ENCODE data around the gene ZNF398.
"Not testable (repeated sequence)": the region's sequence is repeated elsewhere in the genome, so short reads cannot be mapped to it uniquely, and the experiment has no call there.

ZNF398 gene

DNA sequence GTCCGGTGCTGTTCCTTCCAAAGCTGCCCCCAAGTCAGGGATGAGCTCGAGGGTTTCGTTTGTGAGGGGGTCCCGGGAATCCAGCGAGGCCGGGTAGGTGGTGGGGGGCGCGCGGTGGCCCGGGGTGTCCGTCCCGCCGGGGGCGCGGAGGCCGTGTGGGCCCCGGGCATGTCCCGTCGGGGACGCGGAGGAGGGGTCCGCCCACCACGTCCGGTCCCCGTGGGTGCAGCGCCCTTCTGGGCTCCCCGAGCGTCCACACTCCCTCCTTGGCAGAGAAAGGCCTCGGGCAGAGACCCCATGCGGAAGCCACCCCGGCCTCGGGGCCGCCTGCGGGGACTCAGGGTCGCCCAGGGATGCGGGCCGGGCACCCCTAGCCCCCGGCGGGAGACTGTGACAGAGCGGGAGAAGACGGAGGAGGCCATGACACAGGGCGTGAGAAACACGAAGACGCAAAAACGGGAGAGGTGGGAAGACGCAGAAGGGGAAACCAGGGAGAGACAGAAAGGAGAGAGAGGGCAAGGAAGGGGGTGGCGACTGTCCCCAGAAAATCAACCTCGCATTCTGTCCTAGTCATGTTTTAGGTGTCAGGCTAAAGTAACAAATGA lies 20.5 kb upstream of the ZNF398 start:
- Histone ChIP-seq H3K4me1 (ENCODE audit: insufficient read depth, low read length) (peaks cover 7% of the 10 kb centered on the region), H3K27ac (ENCODE audit: low read length) (peak overlapping the region; percentile 82), H3K9me3 (ENCODE audit: insufficient read depth, low read depth, low read length) (peaks cover 10% of the 10 kb centered on the region), H3K27me3 (ENCODE audit: insufficient read depth, low read length) (no peaks in the 10 kb centered on the region), H3K36me3 (ENCODE audit: insufficient read depth, low read depth, low read length) (peaks cover 21% of the 10 kb centered on the region), H3K4me3 (ENCODE audit: low read length) (peak overlapping the region; percentile 97), H3K9ac (ENCODE audit: low read depth, low read length) (peak overlapping the region; percentile 92)

DNA sequence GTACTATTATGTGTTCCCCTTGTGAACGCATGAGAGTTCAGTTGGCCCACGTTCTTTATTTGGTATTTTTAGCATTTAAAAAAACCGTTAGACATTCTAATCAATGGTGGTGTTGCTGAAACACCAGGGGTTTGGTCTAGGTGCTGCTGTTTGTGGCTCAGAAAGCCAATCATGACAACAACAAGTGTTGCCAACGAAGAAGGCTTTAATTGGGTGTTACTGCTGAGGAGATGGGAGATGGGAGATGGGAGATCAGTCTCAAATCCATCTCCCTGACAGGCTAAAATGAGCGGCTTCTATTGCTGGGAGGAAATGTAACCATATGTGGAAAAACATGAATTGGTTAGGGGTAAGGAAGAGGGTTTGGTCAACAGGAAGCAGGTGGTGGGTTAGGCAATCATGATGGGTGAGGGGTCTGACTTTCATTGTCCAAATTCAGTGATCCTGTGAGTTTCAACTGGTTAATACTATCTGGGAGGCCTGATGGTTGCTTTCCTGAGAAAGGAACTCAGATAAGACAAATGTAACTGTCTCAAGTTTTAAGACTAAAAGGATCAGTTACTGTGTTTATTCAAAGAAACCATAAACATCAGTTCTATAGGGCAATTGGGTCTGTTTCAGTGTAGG lies 16.6 kb upstream of the ZNF398 start:
- H3K27me3 ChIP-seq (ENCODE audit: insufficient read depth, low read length): no peaks in the 10 kb centered on the region
- peaks cover 7% of the 10 kb centered on the region for H3K4me1 ChIP-seq (ENCODE audit: insufficient read depth, low read length)
- no peak overlapping the region for H3K27ac ChIP-seq (ENCODE audit: low read length)
- H3K4me3 ChIP-seq (ENCODE audit: low read length): no peak overlapping the region
- peaks cover 31% of the 10 kb centered on the region for H3K36me3 ChIP-seq (ENCODE audit: insufficient read depth, low read depth, low read length)
- peaks cover 10% of the 10 kb centered on the region for H3K9me3 ChIP-seq (ENCODE audit: insufficient read depth, low read depth, low read length)
- no peak overlapping the region for H3K9ac ChIP-seq (ENCODE audit: low read depth, low read length)

DNA sequence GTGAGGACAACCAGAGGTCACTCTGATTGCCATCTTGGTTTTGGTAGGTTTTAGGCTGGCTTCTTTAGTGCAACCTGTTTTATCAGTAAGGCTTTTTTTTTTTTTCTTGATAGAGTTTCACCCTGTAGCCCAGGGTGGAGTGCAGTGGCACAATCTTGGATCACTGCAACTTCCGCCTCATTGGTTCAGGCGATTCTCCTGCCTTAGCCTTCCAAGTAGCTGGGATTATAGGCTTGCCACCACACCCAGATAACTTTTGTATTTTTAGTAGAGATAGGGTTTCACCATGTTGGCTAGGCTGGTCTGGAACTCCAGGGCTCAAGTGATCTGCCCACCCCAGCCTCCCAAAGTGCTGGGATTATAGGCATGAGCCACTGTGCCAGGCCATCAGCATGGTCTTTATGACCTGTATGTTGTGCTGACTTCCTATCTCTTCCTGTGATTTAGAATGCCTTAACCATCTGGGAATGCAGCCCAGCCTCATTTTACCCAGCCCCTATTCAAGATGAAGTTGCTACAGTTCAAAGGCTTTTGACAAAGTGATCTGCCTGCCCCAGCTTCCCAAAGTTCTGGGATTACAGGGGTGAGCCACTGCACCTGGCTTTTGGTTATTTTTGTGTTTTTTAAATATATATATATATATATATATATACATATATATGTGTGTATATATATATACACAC lies 14.1 kb upstream of the ZNF398 start:
- Histone ChIP-seq H3K36me3 (ENCODE audit: insufficient read depth, low read depth, low read length) (peaks cover 31% of the 10 kb centered on the region), H3K27ac (ENCODE audit: low read length) (no peak overlapping the region), H3K9me3 (ENCODE audit: insufficient read depth, low read depth, low read length) (peaks cover 10% of the 10 kb centered on the region), H3K27me3 (ENCODE audit: insufficient read depth, low read length) (no peaks in the 10 kb centered on the region), H3K4me3 (ENCODE audit: low read length) (no peak overlapping the region), H3K4me1 (ENCODE audit: insufficient read depth, low read length) (peaks cover 1% of the 10 kb centered on the region), H3K9ac (ENCODE audit: low read depth, low read length) (no peak overlapping the region)

DNA sequence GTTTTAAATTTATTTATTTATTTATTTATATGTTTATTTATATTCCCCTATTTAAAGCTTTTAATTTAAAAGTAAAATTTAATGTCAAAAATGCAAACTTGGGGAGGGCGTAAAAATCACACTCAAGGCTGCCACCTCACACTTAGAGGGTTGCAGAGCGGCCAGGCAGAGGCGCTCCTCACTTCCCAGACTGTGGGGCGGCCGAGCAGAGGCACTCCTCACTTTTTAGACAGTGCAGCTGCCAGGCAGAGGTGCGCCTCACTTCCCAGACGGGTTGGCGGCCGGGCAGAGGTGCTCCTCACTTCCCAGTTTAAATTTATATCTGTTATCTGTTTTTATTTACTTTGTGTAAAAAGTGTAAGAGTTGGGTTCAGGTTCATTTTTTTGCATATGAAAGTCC lies 11.1 kb upstream of the ZNF398 start:
- peaks cover 1% of the 10 kb centered on the region for H3K9me3 ChIP-seq (ENCODE audit: insufficient read depth, low read depth, low read length)
- H3K4me3 ChIP-seq (ENCODE audit: low read length): no peak overlapping the region
- H3K4me1 ChIP-seq (ENCODE audit: insufficient read depth, low read length): no peaks in the 10 kb centered on the region
- peaks cover 15% of the 10 kb centered on the region for H3K36me3 ChIP-seq (ENCODE audit: insufficient read depth, low read depth, low read length)
- no peak overlapping the region for H3K9ac ChIP-seq (ENCODE audit: low read depth, low read length)
- no peaks in the 10 kb centered on the region for H3K27me3 ChIP-seq (ENCODE audit: insufficient read depth, low read length)
- H3K27ac ChIP-seq (ENCODE audit: low read length): no peak overlapping the region

DNA sequence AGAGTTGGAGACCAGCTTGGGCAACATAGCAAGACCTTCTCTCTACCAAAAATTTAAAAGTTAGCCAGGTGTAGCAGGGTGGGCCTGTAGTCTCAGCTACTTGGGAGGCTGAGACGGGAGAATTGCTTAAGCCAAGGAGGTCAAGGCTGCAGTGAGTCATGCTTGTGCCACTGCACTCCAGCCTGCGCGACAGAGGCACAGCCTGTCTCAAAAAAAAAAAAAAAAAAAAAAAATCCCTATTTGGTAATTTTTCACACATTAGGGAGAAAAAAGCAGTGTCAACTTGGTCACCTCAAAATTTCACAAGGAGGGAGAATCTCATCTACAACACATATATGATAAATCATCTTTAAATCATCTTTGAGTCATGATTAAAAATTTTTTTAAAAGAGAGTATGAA lies 6.4 kb upstream of the ZNF398 start:
- Histone ChIP-seq H3K9ac (ENCODE audit: low read depth, low read length) (no peak overlapping the region; the same call in 1 of the 2 replicates), H3K4me1 (ENCODE audit: insufficient read depth, low read length) (peaks cover 21% of the 10 kb centered on the region), H3K27me3 (ENCODE audit: insufficient read depth, low read length) (no peaks in the 10 kb centered on the region), H3K9me3 (ENCODE audit: insufficient read depth, low read depth, low read length) (no peaks in the 10 kb centered on the region), H3K36me3 (ENCODE audit: insufficient read depth, low read depth, low read length) (no peaks in the 10 kb centered on the region), H3K27ac (ENCODE audit: low read length) (no peak overlapping the region), H3K4me3 (ENCODE audit: low read length) (no peak overlapping the region)

DNA sequence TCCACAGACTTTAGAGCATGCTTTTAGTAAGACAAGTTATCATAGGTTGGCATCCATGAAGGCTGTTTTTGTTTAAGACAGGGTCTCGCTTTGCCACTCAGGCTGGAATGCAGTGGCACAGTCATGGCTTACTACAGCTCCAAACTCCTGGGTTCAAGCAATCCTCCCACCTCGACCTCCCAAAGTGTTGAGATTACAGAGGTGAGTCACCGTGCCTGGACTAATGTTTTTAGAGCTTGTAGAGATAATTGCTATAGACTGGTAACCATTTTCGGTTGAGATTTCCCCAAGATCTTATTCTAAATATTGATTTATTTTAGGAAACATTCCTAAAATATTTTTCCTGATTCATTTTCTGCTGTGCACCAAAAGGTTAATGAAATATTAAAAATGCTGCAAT lies 5.4 kb upstream of the ZNF398 start:
- Histone ChIP-seq H3K4me1 (ENCODE audit: insufficient read depth, low read length) (peaks cover 27% of the 10 kb centered on the region), H3K9me3 (ENCODE audit: insufficient read depth, low read depth, low read length) (no peaks in the 10 kb centered on the region)

DNA sequence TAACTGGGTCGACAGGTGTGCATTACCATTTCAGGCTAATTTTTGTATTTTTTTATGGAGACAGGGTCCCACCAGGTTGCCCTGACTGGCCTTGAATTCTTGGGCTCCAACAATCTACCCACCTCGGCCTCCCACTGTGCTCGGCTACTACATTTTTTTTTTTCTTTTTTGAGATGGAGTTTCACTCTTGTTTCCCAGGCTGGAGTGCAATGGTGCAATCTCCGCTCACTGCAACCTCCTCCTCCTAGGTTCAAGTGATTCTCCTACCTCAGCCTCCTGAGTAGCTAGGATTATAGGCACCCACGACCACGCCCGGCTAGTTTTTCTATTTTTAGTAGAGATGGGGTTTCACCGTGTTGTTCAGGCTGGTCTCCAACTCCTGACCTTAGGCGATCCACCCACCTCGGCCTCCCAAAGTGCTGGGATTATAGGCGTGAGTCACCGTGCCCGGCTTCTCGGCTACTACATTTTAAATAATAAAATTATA lies 2.8 kb upstream of the ZNF398 start:
- peaks cover 27% of the 10 kb centered on the region for H3K4me1 ChIP-seq (ENCODE audit: insufficient read depth, low read length)
- not testable (repeated sequence) for H3K27me3 ChIP-seq (ENCODE audit: insufficient read depth, low read length); H3K9me3 ChIP-seq (ENCODE audit: insufficient read depth, low read depth, low read length); H3K36me3 ChIP-seq (ENCODE audit: insufficient read depth, low read depth, low read length)
- H3K27ac ChIP-seq (ENCODE audit: low read length): peak overlapping the region; percentile 99
- H3K4me3 ChIP-seq (ENCODE audit: low read length): peak overlapping the region; percentile 55
- H3K9ac ChIP-seq (ENCODE audit: low read depth, low read length): peak overlapping the region; percentile 97

More for the DNA sequence above, 5.4 kb upstream of the ZNF398 start:
- no peaks in the 10 kb centered on the region for H3K36me3 ChIP-seq (ENCODE audit: insufficient read depth, low read depth, low read length)
- H3K27ac ChIP-seq (ENCODE audit: low read length): no peak overlapping the region
- H3K9ac ChIP-seq (ENCODE audit: low read depth, low read length): no peak overlapping the region
- H3K27me3 ChIP-seq (ENCODE audit: insufficient read depth, low read length): no peaks in the 10 kb centered on the region
- H3K4me3 ChIP-seq (ENCODE audit: low read length): no peak overlapping the region

DNA sequence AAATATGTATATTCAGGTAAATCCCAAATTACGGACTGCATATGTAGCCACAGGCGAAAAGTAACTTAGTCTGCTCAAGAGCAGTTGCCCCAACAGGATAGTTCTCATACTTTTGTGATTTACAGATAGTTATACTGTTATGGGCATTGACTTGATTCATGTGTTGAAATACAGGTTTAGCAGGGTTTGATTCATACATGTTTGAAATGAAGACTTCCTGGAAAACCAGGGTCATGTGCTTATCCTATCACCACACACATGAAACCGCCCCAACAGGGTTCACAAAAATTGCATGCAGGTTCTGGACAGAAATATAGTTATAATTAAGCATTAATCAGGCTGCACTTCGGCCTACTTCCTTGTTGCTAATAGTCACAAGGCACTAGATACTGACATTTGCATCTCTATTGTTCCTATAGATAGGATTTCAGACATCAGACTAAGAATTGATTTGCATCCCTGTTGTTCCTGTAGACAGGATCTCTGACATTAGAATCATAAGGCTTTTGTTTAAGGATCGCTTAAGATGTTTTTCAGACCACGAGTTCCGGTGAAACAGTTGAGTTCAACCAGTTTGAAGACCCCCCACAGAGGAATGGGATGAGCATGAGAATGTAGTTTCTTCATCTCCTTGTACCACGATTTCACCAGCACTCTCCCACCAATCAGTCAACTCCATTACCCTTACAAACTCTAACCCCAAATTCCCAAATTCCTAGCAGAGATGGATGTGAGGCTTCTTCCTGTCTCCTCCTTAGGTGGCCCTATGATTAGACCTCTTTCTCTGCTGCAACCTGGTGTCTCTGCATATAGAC lies 2.0 kb upstream of the ZNF398 start:
- Histone ChIP-seq H3K9ac (ENCODE audit: low read depth, low read length) (peak overlapping the region; percentile 97), H3K36me3 (ENCODE audit: insufficient read depth, low read depth, low read length) (peaks cover 6% of the 10 kb centered on the region; the same call in 1 of the 2 replicates), H3K4me3 (ENCODE audit: low read length) (peak overlapping the region; percentile 55), H3K27me3 (ENCODE audit: insufficient read depth, low read length) (no peaks in the 10 kb centered on the region), H3K9me3 (ENCODE audit: insufficient read depth, low read depth, low read length) (no peaks in the 10 kb centered on the region), H3K4me1 (ENCODE audit: insufficient read depth, low read length) (peaks cover 33% of the 10 kb centered on the region), H3K27ac (ENCODE audit: low read length) (peak overlapping the region; percentile 99)

DNA sequence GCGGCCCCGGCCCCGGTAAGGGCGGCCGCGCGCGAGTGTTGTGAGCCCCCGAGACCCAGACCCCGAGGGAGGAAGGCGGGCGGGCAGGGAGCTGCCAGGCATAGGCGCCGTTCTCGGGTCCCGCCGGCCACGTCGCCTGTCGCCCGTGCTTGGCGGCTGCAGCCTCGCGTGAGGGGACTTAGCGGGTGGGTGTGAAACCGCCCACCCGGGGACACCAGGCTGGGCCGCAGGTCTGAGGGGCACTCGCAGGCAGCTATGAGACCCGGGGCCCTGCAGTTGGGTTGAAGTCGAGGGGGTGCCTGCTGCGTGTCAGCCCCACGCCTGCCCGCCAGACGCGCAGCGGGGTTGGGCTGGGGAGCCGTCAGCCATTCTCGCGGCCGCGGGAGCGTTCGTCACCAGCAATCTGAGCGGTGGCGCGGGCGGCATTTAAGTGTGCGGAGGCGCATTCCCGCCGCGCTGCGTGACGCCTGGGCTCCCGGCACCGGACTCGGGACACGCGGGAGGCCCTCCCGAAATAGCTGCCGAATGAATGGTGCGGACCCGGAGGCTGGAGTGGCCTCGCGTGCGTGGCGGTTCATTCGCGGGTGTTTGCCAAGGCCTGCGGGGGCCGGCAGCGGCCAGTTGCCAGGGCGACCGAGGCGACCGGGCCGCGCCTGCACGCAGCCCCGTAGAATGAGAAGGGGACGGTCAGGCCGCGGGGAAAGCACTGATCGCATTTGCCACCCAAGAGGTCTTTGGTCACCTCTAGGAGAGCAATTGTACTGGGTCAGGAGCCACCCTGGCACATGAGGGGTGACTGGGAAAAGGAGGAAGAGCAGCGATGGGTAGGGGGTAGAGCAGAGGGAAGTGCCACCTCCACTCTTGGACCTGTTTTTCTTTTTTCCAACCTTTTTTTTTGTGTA lies 750 bp downstream of the ZNF398 start:
- Histone ChIP-seq H3K4me1 (ENCODE audit: insufficient read depth, low read length) (peaks cover 37% of the 10 kb centered on the region), H3K9ac (ENCODE audit: low read depth, low read length) (peak overlapping the region; percentile 97), H3K4me3 (ENCODE audit: low read length) (peak overlapping the region; percentile 95), H3K27ac (ENCODE audit: low read length) (peak overlapping the region; percentile 73), H3K9me3 (ENCODE audit: insufficient read depth, low read depth, low read length) (no peaks in the 10 kb centered on the region), H3K36me3 (ENCODE audit: insufficient read depth, low read depth, low read length) (peaks cover 21% of the 10 kb centered on the region), H3K27me3 (ENCODE audit: insufficient read depth, low read length) (no peaks in the 10 kb centered on the region)

DNA sequence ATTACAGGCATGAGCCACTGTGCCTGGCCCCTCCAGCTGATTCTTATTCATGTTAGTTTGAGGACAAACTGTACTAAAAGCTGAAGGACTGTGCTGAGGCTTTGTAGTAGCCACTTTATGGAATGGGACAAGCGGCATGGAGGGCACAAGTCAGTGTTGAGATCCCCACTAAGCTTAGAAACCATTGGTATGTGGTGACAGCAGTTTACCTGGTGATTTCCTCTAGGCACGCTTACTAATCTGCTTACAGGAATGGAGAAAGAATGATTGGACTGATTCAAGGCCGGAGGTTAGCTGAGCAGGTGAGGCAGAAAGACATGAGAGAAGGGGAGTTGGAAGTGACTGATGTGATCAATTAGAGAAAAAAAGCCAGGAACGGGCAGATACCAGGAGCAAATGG lies 3.7 kb downstream of the ZNF398 start:
- no peak overlapping the region for H3K4me3 ChIP-seq (ENCODE audit: low read length)
- H3K27me3 ChIP-seq (ENCODE audit: insufficient read depth, low read length): no peaks in the 10 kb centered on the region
- H3K36me3 ChIP-seq (ENCODE audit: insufficient read depth, low read depth, low read length): peaks cover 49% of the 10 kb centered on the region
- no peaks in the 10 kb centered on the region for H3K9me3 ChIP-seq (ENCODE audit: insufficient read depth, low read depth, low read length)
- no peak overlapping the region for H3K27ac ChIP-seq (ENCODE audit: low read length)
- H3K9ac ChIP-seq (ENCODE audit: low read depth, low read length): no peak overlapping the region
- H3K4me1 ChIP-seq (ENCODE audit: insufficient read depth, low read length): peaks cover 14% of the 10 kb centered on the region; the same call in 1 of the 2 replicates

DNA sequence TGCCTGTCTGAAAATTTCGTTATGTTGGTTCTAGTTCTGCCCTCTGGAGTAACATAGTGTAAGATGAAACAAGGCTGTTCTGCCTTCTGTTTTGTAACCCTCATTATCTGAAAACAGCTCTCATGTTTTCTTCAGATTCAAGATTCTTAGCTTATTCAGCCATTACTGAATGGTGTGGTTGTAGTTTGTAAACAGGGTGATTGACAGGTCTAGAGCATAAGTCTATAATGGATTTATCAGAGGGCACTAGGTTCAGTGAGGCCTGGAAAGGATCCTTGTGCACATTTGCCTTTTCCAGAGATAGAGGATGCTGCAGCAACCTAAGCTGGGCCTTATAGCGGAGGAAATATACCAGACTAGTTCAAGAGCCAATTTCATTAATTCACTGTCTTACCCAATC lies 6.1 kb downstream of the ZNF398 start:
- no peak overlapping the region for H3K9ac ChIP-seq (ENCODE audit: low read depth, low read length)
- H3K9me3 ChIP-seq (ENCODE audit: insufficient read depth, low read depth, low read length): no peaks in the 10 kb centered on the region
- H3K27me3 ChIP-seq (ENCODE audit: insufficient read depth, low read length): no peaks in the 10 kb centered on the region
- H3K4me1 ChIP-seq (ENCODE audit: insufficient read depth, low read length): peaks cover 10% of the 10 kb centered on the region; the same call in 1 of the 2 replicates
- H3K27ac ChIP-seq (ENCODE audit: low read length): no peak overlapping the region
- H3K36me3 ChIP-seq (ENCODE audit: insufficient read depth, low read depth, low read length): peaks cover 69% of the 10 kb centered on the region
- H3K4me3 ChIP-seq (ENCODE audit: low read length): no peak overlapping the region
